AG09309 (cell line): ENCODE data around the gene SCGB1D1.

Source experiments
- DNase-seq: peaks from one replicate; pipeline ENCODE4 v3.0.0-alpha.2; 2010; ENCODE audit warnings: low read depth
- H3K4me3 ChIP-seq: 2 replicates; pipeline ENCODE4 v1.5.1; 2011; ENCODE audit warnings: mild to moderate bottlenecking, low read depth, low read length, moderate library complexity; ENCODE audit not compliant: control insufficient read depth
- TF ChIP-seq, protein P1 (sequence below): IDR thresholded peaks from 2 replicates; pipeline ENCODE4 v1.5.1; 2011; ENCODE audit warnings: mild to moderate bottlenecking, low read depth, low read length, inconsistent platforms; ENCODE audit not compliant: insufficient read depth, control insufficient read depth; ENCODE audit errors: missing control alignments

The SCGB1D1 gene

DNA sequence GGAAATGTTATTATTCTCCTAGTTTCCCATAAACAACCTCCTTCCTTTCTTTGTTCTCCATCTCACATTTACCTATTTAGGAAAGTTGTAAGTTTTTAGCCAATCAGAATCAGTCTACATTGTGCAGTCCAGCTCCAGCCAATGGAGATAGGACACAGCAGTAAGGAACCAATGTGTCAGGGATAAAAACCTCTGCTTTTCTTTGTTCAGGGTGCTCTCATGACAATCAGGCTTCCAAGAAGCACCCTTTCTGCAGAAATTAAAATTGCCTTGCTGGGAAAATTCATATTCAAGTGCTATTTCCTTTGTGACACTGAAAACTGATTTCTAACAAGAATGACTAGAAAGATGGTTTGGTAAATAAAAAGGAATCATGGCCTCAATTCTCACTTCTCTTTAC lies 33.1 kb downstream of the SCGB1D1 start:
- H3K4me3 ChIP-seq: no peak overlapping the region
- TF ChIP-seq, protein P1, sequence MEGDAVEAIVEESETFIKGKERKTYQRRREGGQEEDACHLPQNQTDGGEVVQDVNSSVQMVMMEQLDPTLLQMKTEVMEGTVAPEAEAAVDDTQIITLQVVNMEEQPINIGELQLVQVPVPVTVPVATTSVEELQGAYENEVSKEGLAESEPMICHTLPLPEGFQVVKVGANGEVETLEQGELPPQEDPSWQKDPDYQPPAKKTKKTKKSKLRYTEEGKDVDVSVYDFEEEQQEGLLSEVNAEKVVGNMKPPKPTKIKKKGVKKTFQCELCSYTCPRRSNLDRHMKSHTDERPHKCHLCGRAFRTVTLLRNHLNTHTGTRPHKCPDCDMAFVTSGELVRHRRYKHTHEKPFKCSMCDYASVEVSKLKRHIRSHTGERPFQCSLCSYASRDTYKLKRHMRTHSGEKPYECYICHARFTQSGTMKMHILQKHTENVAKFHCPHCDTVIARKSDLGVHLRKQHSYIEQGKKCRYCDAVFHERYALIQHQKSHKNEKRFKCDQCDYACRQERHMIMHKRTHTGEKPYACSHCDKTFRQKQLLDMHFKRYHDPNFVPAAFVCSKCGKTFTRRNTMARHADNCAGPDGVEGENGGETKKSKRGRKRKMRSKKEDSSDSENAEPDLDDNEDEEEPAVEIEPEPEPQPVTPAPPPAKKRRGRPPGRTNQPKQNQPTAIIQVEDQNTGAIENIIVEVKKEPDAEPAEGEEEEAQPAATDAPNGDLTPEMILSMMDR: no peak
- no peak for DNase-seq

DNA sequence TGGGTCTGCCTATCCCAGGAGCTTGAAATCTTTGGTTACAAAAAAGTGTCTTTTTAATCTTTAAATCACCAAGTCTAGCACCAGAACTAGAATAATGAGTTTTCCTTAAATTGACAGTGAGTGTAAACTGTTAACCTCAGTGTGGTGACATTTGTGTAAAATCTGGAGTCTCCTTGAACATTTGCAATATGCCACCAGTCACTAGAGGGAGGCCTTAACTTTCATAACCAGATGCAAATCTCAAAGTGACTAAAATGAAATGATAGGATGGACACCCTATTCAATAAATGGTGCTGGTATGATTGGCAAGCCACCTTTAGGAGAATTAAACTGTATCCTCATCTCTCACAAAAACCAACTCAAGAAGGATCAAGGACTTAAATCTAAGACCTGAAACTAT lies 43.7 kb downstream of the SCGB1D1 start:
- H3K4me3 ChIP-seq: no peak overlapping the region
- TF ChIP-seq, protein P1: peak; percentile 27
- no peak for DNase-seq

DNA sequence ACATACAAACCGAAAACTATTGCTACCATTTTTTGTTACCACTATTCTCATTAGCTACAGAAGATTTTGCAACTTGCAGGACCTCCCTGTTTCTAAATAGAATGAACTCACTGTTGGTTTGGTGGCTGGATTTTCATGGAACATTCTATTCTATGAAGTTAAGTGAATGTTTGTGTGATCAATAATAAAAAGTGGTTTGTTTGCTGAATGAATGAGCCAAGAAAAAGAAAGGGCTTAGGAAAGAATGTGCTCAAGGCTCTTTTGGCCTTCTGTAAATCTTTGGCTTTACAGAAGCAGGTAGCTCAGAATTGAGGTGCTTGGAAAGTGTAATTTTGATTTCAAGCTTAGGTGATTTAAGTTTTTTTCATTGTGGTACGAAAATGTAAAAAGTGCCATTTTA lies 46.2 kb downstream of the SCGB1D1 start:
- TF ChIP-seq, protein P1: no peak
- DNase-seq: no peak
- no peak overlapping the region for H3K4me3 ChIP-seq

DNA sequence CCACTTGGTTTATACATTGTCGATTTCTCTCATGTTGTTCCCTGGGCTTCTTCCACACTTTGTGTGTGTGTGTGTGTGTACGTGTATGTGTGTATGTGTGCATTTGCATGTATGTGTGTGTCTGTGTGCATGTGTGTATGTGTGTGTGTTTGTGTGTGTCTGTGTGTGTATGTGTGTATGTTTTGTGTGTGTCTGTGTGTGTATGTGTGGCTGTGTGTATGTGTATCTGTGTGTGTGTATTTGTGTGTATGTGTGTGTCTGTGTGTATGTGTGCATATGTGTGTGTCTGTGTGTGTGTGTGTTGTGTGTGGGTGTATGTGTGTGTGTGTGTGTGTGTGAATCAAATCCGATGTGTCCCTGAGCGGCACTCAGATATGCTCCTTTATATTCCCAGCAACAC lies 47.5 kb downstream of the SCGB1D1 start:
- H3K4me3 ChIP-seq: no peak overlapping the region
- no peak for DNase-seq
- TF ChIP-seq, protein P1: no peak

DNA sequence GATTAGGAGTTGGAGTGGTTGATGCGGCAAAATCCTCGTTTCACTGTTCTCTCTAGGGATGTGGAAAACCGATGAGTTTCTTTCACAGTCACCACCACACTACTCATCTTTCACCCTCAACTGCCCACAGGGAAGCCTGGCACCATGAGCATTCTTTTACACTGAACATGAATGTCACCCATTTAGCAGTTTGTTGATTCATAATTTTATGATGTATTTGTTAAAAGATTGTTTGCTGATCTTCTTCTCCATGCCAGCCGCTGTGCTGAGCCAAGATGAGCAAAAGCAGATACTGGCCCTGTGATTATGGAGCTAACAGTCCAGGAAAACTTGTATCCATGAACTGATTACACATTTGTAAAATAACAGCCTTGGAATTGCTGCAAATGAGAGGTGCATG lies 48.1 kb downstream of the SCGB1D1 start:
- no peak for DNase-seq
- TF ChIP-seq, protein P1: no peak
- no peak overlapping the region for H3K4me3 ChIP-seq

DNA sequence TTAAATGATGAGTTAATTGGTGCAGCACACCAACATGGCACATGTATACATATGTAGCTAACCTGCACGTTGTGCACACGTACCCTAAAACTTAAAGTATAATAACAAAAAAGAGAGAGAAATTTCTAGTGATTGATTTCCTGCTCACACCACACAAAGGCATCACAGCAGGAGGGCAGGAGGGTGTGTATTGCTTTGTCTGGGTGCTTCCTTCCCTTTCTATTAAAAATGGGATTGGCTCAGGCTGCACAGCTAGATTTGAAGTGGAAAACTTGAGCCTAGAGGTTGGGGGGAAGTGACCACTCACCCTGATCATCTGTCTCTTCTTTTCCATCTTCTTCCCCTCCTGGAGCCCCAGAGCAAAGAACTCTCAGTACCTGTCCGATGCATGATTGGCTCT lies 51.1 kb downstream of the SCGB1D1 start:
- TF ChIP-seq, protein P1: no peak
- no peak overlapping the region for H3K4me3 ChIP-seq
- DNase-seq: no peak

DNA sequence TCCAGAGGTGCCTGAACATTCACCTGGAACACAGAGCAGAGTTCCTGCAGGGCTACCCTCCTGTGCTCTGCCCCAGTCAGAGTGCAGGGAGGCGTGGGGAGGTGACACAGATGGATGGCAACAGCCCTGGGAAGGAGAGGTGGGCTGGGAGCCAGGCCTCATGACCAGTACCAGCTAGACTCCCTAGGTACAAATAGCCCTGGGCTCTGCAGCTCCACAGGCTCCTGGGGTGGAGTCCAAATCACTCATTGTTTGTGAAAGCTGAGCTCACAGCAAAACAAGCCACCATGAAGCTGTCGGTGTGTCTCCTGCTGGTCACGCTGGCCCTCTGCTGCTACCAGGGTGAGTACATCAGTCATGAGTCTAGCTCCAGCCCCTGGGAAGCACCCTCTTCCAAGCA lies 52.0 kb downstream of the SCGB1D1 start, which contains the start of gene SCGB1D2:
Gene SCGB1D2 (plus strand): TSS at position 219 of the 400 bp plus-strand sequence. CDS start 69 bp downstream, at position 288.
- TF ChIP-seq, protein P1: no peak
- DNase-seq: no peak
- no peak within 1 kb of the TSS for H3K4me3 ChIP-seq
